Activated CD8-positive, alpha-beta memory T cell treated with anti-CD3 and anti-CD28 coated beads for 24 hours (primary cell): ENCODE measurements around the gene EDEM1.
"Not testable (repeated sequence)": the region's sequence is repeated elsewhere in the genome, so short reads cannot be mapped to it uniquely, and the experiment has no call there.

Experiments
- DNase-seq: peaks from one replicate; pipeline ENCODE4 v3.0.0-alpha.2; 2020

Gene EDEM1

GRCh38 chr3:5179036-5179435, 8.5 kb upstream of the EDEM1 start:
- not testable (repeated sequence) for DNase-seq

GRCh38 chr3:5181469-5182141, 5.9 kb upstream of the EDEM1 start:
- no peak for DNase-seq

GRCh38 chr3:5183714-5184113, 3.8 kb upstream of the EDEM1 start:
- not testable (repeated sequence) for DNase-seq

GRCh38 chr3:5184499-5184898, 3.0 kb upstream of the EDEM1 start:
- DNase-seq: no peak

GRCh38 chr3:5185093-5185673, 2.3 kb upstream of the EDEM1 start:
- DNase-seq: no peak

GRCh38 chr3:5186089-5186857, 1.2 kb upstream of the EDEM1 start:
- DNase-seq: no peak

GRCh38 chr3:5186858-5187155, 700 bp upstream of the EDEM1 start:
- no peak for DNase-seq

GRCh38 chr3:5187920-5188418, 462 bp downstream of the EDEM1 start:
- DNase-seq: peak; percentile 85

- DNase-seq: peak; percentile 80
Observed at GRCh38 chr3:5188419-5189221, 1.1 kb downstream of the EDEM1 start.

GRCh38 chr3:5190147-5190791, 2.8 kb downstream of the EDEM1 start:
- DNase-seq: no peak

- no peak for DNase-seq
Observed at GRCh38 chr3:5191555-5192304, 4.2 kb downstream of the EDEM1 start.

- no peak for DNase-seq
Observed at GRCh38 chr3:5192571-5193365, 5.3 kb downstream of the EDEM1 start.

- DNase-seq: no peak
Observed at GRCh38 chr3:5194341-5194740, 6.8 kb downstream of the EDEM1 start.

- DNase-seq: no peak
Observed at GRCh38 chr3:5194801-5195509, 7.4 kb downstream of the EDEM1 start.

GRCh38 chr3:5195605-5196004, 8.1 kb downstream of the EDEM1 start:
- DNase-seq: no peak

- no peak for DNase-seq
Observed at GRCh38 chr3:5197022-5197421, 9.5 kb downstream of the EDEM1 start.

GRCh38 chr3:5197470-5198312, 10.2 kb downstream of the EDEM1 start:
- no peak for DNase-seq

- no peak for DNase-seq
Observed at GRCh38 chr3:5198313-5198677, 10.8 kb downstream of the EDEM1 start.

GRCh38 chr3:5198986-5199731, 11.7 kb downstream of the EDEM1 start:
- DNase-seq: no peak
